HUES64 (cell line): ENCODE measurements around the gene SGCE.

Experiments used
- H3K27ac ChIP-seq: 2 replicates; pipeline ENCODE4 v1.7.0; 2013; ENCODE audit warnings: low read depth, low read length, inconsistent platforms
- H3K27me3 ChIP-seq: 2 replicates; pipeline ENCODE4 v1.6.1; 2013; ENCODE audit warnings: mild to moderate bottlenecking, low read length; ENCODE audit not compliant: insufficient read depth
- H3K36me3 ChIP-seq: 2 replicates; pipeline ENCODE4 v1.6.1; 2013; ENCODE audit warnings: mild to moderate bottlenecking, low read length; ENCODE audit not compliant: insufficient read depth
- H3K4me1 ChIP-seq: 2 replicates; pipeline ENCODE4 v1.6.1; 2013; ENCODE audit warnings: mild to moderate bottlenecking, low read length, moderate library complexity; ENCODE audit not compliant: insufficient read depth
- H3K4me3 ChIP-seq: 2 replicates; pipeline ENCODE4 v1.5.1; 2013; ENCODE audit warnings: mild to moderate bottlenecking, low read length, moderate library complexity
- H3K9ac ChIP-seq: 2 replicates; pipeline ENCODE4 v1.6.1; 2013; ENCODE audit warnings: mild to moderate bottlenecking, low read depth, low read length
- H3K9me3 ChIP-seq: 2 replicates; pipeline ENCODE4 v1.6.1; 2013; ENCODE audit warnings: low read depth, low read length; ENCODE audit not compliant: insufficient read depth
- WGBS: fragments of 150-250, 120-280 bp; methylation state at CpG from one replicate; pipeline ENCODE4 v1.1.7; 2013; ENCODE audit warnings: missing lambda C conversion rate; 5-methylcytosine and 5-hydroxymethylcytosine counted together

Gene SGCE

GRCh38 chr7:94590526-94591162 is 65.3 kb downstream of the SGCE start:
- WGBS = no CpG with 5 or more reads among the region's 4 CpGs
- no peak overlapping the region for H3K9ac ChIP-seq
- no peaks in the 10 kb centered on the region for H3K27me3 ChIP-seq
- H3K27ac ChIP-seq = no peak overlapping the region
- peaks cover 20% of the 10 kb centered on the region for H3K4me1 ChIP-seq
- H3K4me3 ChIP-seq = no peak overlapping the region
- H3K36me3 ChIP-seq = peaks cover 8% of the 10 kb centered on the region; the same call in 1 of the 2 replicates
- peaks cover 4% of the 10 kb centered on the region; the same call in 1 of the 2 replicates for H3K9me3 ChIP-seq

DNA sequence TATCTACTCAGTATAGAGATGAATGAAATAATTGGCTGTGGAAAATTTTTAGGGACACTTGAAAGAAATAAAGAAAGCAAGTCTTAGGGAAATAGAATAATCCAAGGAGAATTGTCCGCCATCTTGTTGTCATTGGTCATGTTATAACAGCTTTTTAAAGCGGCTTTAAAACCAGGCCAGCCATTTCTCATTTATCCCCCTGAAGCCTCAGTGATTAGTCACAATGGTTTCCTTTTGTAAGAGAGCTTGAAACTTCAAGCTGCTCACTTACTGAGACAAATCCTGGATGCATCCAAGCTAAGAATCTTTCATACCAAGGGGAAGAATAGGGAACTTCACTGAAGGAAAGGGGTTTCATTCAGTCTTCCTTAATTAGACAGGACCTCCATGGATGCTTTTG is 67.9 kb downstream of the SGCE start:
- H3K36me3 ChIP-seq = peaks cover 8% of the 10 kb centered on the region; the same call in 1 of the 2 replicates
- no peak overlapping the region for H3K4me3 ChIP-seq
- H3K27me3 ChIP-seq = no peaks in the 10 kb centered on the region
- no peak overlapping the region for H3K9ac ChIP-seq
- H3K27ac ChIP-seq = no peak overlapping the region
- peaks cover 20% of the 10 kb centered on the region for H3K4me1 ChIP-seq
- peaks cover 4% of the 10 kb centered on the region; the same call in 1 of the 2 replicates for H3K9me3 ChIP-seq
- WGBS = 92% methylated on average over 2 of the region's 2 CpGs

- Histone ChIP-seq H3K4me3 (no peak overlapping the region), H3K9ac (no peak overlapping the region), H3K9me3 (no peaks in the 10 kb centered on the region), H3K36me3 (no peaks in the 10 kb centered on the region), H3K4me1 (no peaks in the 10 kb centered on the region), H3K27me3 (no peaks in the 10 kb centered on the region), H3K27ac (no peak overlapping the region)
- 88% methylated on average over 1 of the region's 1 CpG for WGBS
Observed at GRCh38 chr7:94584113-94584512, 71.8 kb downstream of the SGCE start.

GRCh38 chr7:94580601-94581000 is 75.3 kb downstream of the SGCE start:
- 86% methylated on average over 1 of the region's 1 CpG for whole genome bisulfite sequencing
- Histone ChIP-seq H3K4me1 (peaks cover 10% of the 10 kb centered on the region), H3K27ac (no peak overlapping the region), H3K9me3 (peaks cover 4% of the 10 kb centered on the region; the same call in 1 of the 2 replicates), H3K4me3 (no peak overlapping the region), H3K27me3 (no peaks in the 10 kb centered on the region), H3K9ac (no peak overlapping the region), H3K36me3 (no peaks in the 10 kb centered on the region)

GRCh38 chr7:94579470-94579869 is 76.5 kb downstream of the SGCE start:
- Histone ChIP-seq H3K4me1 (peaks cover 10% of the 10 kb centered on the region), H3K36me3 (no peaks in the 10 kb centered on the region), H3K27me3 (no peaks in the 10 kb centered on the region), H3K4me3 (no peak overlapping the region), H3K9ac (no peak overlapping the region), H3K27ac (no peak overlapping the region), H3K9me3 (peaks cover 12% of the 10 kb centered on the region)
- WGBS = 91% methylated on average over 2 of the region's 2 CpGs

DNA sequence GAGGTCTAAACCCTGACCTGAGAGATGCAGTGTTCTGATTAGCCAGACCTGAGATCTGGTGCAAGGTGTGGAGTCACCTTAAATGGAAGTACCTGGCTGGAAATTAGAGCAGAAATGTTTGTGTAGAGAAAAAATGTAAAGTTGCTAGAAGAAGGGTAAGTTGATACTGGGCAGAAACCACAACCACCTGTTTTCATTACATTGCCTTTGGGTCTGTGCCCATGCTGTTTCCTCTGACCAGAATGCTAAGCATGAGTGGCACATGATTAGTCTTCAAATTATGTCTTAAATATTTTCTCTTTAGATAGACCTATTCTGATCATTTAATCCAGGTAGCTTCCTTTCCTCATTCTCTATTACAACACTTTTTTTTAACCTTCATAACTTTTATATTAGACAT is 77.3 kb downstream of the SGCE start:
- Histone ChIP-seq H3K4me1 (peaks cover 10% of the 10 kb centered on the region), H3K27ac (no peak overlapping the region), H3K36me3 (no peaks in the 10 kb centered on the region; the same call in 1 of the 2 replicates), H3K9me3 (peaks cover 12% of the 10 kb centered on the region), H3K9ac (no peak overlapping the region), H3K27me3 (no peaks in the 10 kb centered on the region), H3K4me3 (no peak overlapping the region)

DNA sequence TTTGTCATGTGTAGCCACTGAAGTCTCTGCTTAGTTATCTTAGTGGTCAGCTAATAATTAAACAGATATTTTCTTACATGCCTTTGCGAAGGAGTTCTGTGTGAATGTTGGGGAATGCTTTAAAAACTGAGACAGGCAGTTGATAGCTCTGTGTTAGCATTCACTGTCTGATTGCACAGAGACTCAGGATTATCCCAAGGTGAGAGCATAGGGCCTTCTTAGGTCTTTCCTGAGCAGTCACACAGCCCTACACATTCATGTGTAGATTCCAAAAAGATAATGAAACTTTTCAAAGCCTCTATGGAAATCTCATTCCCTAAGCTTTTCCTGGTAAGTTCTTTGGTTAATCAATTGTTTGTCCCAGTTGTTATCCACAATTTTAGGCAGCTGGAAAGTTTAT is 78.6 kb downstream of the SGCE start:
- 79% methylated on average over 1 of the region's 1 CpG for WGBS
- Histone ChIP-seq H3K36me3 (no peaks in the 10 kb centered on the region; the same call in 1 of the 2 replicates), H3K9me3 (peaks cover 12% of the 10 kb centered on the region), H3K4me1 (peaks cover 10% of the 10 kb centered on the region), H3K27ac (no peak overlapping the region), H3K9ac (no peak overlapping the region), H3K4me3 (no peak overlapping the region), H3K27me3 (no peaks in the 10 kb centered on the region)

- WGBS = 92% methylated on average over 2 of the region's 2 CpGs
Observed at GRCh38 chr7:94576316-94576715, 79.6 kb downstream of the SGCE start.

DNA sequence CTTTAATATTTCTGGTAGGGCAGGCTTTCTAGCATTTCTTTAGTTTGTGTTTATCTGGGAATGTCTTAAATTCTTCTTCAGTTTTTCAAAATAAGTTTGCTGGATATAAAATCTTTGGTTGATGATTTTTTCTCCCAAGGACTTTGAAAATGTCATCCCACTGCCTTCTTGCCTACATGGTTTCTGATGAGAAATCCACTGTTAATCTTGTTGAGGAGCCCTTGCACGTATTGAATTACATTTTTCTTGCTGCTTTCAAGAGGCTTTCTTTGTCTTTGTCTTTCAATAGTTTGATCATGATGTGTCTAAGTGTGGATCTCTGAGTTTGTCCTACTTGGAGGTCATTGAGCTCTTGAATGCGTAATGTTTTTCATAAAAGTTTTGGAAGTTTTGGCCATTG is 80.3 kb downstream of the SGCE start:
- H3K36me3 ChIP-seq = no peaks in the 10 kb centered on the region; the same call in 1 of the 2 replicates
- no peak overlapping the region for H3K9ac ChIP-seq
- H3K4me3 ChIP-seq = no peak overlapping the region
- peaks cover 12% of the 10 kb centered on the region for H3K9me3 ChIP-seq
- no peaks in the 10 kb centered on the region for H3K27me3 ChIP-seq
- WGBS = 95% methylated on average over 2 of the region's 2 CpGs
- H3K4me1 ChIP-seq = peaks cover 10% of the 10 kb centered on the region
- H3K27ac ChIP-seq = no peak overlapping the region

More at GRCh38 chr7:94576316-94576715, 79.6 kb downstream of the SGCE start:
- Histone ChIP-seq H3K9ac (no peak overlapping the region), H3K27ac (no peak overlapping the region), H3K4me3 (no peak overlapping the region), H3K27me3 (no peaks in the 10 kb centered on the region), H3K4me1 (peaks cover 10% of the 10 kb centered on the region), H3K36me3 (no peaks in the 10 kb centered on the region; the same call in 1 of the 2 replicates), H3K9me3 (peaks cover 12% of the 10 kb centered on the region)

GRCh38 chr7:94571816-94572215 is 84.1 kb downstream of the SGCE start:
- H3K4me1 ChIP-seq = no peaks in the 10 kb centered on the region
- H3K9me3 ChIP-seq = peaks cover 12% of the 10 kb centered on the region
- H3K27ac ChIP-seq = no peak overlapping the region
- H3K27me3 ChIP-seq = no peaks in the 10 kb centered on the region
- no peak overlapping the region for H3K9ac ChIP-seq
- H3K36me3 ChIP-seq = no peaks in the 10 kb centered on the region; the same call in 1 of the 2 replicates
- no peak overlapping the region for H3K4me3 ChIP-seq

GRCh38 chr7:94567396-94567795 is 88.5 kb downstream of the SGCE start:
- Histone ChIP-seq H3K27me3 (no peaks in the 10 kb centered on the region), H3K4me3 (no peak overlapping the region), H3K27ac (no peak overlapping the region), H3K4me1 (no peaks in the 10 kb centered on the region), H3K9ac (no peak overlapping the region), H3K36me3 (no peaks in the 10 kb centered on the region), H3K9me3 (no peaks in the 10 kb centered on the region)
